SU-DHL-6 (cell line): ENCODE measurements around the gene RAB9B.

ENCODE experiments used
- H2AFZ ChIP-seq: fragments of 200-600 bp; sonication (generic); 2 replicates; pipeline ENCODE4 v1.6.1; 2014; ENCODE audit warnings: low read depth, mild to moderate bottlenecking, moderate library complexity, mixed read lengths, antibody characterized with exemption, low read length; ENCODE audit not compliant: severe bottlenecking
- H3F3A ChIP-seq: fragments of 200-600 bp; shearing (Covaris generic); 2 replicates; pipeline ENCODE4 v1.6.0; 2016; ENCODE audit warnings: antibody characterized with exemption, mild to moderate bottlenecking; ENCODE audit not compliant: insufficient read depth
- H3K27ac ChIP-seq: fragments of 200-600 bp; sonication (generic); 2 replicates; pipeline ENCODE4 v1.5.1; 2016; ENCODE audit warnings: low read depth, mild to moderate bottlenecking, low read length, moderate library complexity, mixed read lengths
- H3K27me3 ChIP-seq: fragments of 200-600 bp; sonication (generic), shearing (Covaris generic); 2 replicates; pipeline ENCODE4 v1.6.0; 2014; ENCODE audit warnings: mild to moderate bottlenecking, low read length
- H3K36me3 ChIP-seq: fragments of 200-600 bp; sonication (generic); 2 replicates; pipeline ENCODE4 v1.6.1; 2014; ENCODE audit warnings: mild to moderate bottlenecking, low read length, mixed read lengths
- H3K4me2 ChIP-seq: fragments of 300-600, 200-600 bp; shearing (Covaris generic), sonication (generic); 2 replicates; pipeline ENCODE4 v1.6.0; 2014; ENCODE audit warnings: low read length, low read depth, mild to moderate bottlenecking; ENCODE audit not compliant: poor library complexity, severe bottlenecking
- H3K4me3 ChIP-seq: fragments of 200-600 bp; sonication (generic); 2 replicates; pipeline ENCODE4 v1.5.1; 2014; ENCODE audit warnings: antibody characterized with exemption, low read length, mild to moderate bottlenecking, mixed read lengths; ENCODE audit not compliant: insufficient read depth, poor library complexity, severe bottlenecking
- H3K79me2 ChIP-seq: fragments of 200-600 bp; sonication (generic); 2 replicates; pipeline ENCODE4 v1.6.1; 2014; ENCODE audit warnings: mild to moderate bottlenecking, low read length, moderate library complexity; ENCODE audit not compliant: insufficient read depth
- H3K9ac ChIP-seq: fragments of 200-600 bp; sonication (generic); 2 replicates; pipeline ENCODE4 v1.7.0; 2014; ENCODE audit warnings: mild to moderate bottlenecking, low read length
- H3K9me2 ChIP-seq: fragments of 200-600 bp; sonication (generic); replicated peaks from 2 replicates; pipeline ENCODE4 v1.6.1; 2014; ENCODE audit warnings: low read length; ENCODE audit not compliant: insufficient read depth
- H3K9me3 ChIP-seq: fragments of 200-600 bp; sonication (generic); 2 replicates; pipeline ENCODE4 v1.6.1; 2014; ENCODE audit warnings: low read length, mixed read lengths; ENCODE audit not compliant: insufficient read depth
- H4K20me1 ChIP-seq: fragments of 200-600 bp; sonication (generic); 2 replicates; pipeline ENCODE4 v1.6.1; 2014; ENCODE audit warnings: low read depth, mild to moderate bottlenecking, antibody characterized with exemption, low read length, moderate library complexity, mixed read lengths
- CTCF ChIP-seq: fragments of 200-600 bp; sonication (generic); IDR thresholded peaks from one replicate; pipeline ENCODE4 v1.5.1; 2017; ENCODE audit warnings: antibody characterized with exemption, mild to moderate bottlenecking, low read length, moderate library complexity; ENCODE audit not compliant: insufficient read depth, poor library complexity, severe bottlenecking
- EZH2phosphoT487 ChIP-seq: fragments of 200-600 bp; sonication (generic), shearing (Covaris generic); conservative IDR thresholded peaks from 2 replicates; pipeline ENCODE4 v1.6.1; 2018; ENCODE audit warnings: mild to moderate bottlenecking, antibody characterized with exemption, low read length, moderate library complexity, mixed read lengths

RAB9B gene

GRCh38 chrX:103791826-103792485, 40.1 kb downstream of the RAB9B start:
- H3F3A ChIP-seq: no peaks in the 10 kb centered on the region
- H3K4me2 ChIP-seq: no peak overlapping the region
- no peak overlapping the region for H3K4me3 ChIP-seq
- H2AFZ ChIP-seq: no peak overlapping the region
- no peak for TF ChIP-seq CTCF
- H3K9me3 ChIP-seq: no peaks in the 10 kb centered on the region
- no peaks in the 10 kb centered on the region for H4K20me1 ChIP-seq
- H3K36me3 ChIP-seq: no peaks in the 10 kb centered on the region
- H3K79me2 ChIP-seq: no peaks in the 10 kb centered on the region
- no peaks in the 10 kb centered on the region for H3K9me2 ChIP-seq
- no peak overlapping the region for H3K9ac ChIP-seq
- no peaks in the 10 kb centered on the region for H3K27me3 ChIP-seq
- H3K27ac ChIP-seq: no peak overlapping the region

GRCh38 chrX:103791228-103791627, 40.8 kb downstream of the RAB9B start:
- TF ChIP-seq EZH2phosphoT487 (no peak), CTCF (no peak)
- no peaks in the 10 kb centered on the region for H4K20me1 ChIP-seq
- H3K4me3 ChIP-seq: no peak overlapping the region
- no peaks in the 10 kb centered on the region for H3F3A ChIP-seq
- H3K9me2 ChIP-seq: no peaks in the 10 kb centered on the region
- H3K9me3 ChIP-seq: no peaks in the 10 kb centered on the region
- H3K9ac ChIP-seq: no peak overlapping the region
- no peak overlapping the region for H3K27ac ChIP-seq
- H3K27me3 ChIP-seq: no peaks in the 10 kb centered on the region
- no peak overlapping the region for H3K4me2 ChIP-seq
- no peaks in the 10 kb centered on the region for H3K36me3 ChIP-seq
- H2AFZ ChIP-seq: no peak overlapping the region
- H3K79me2 ChIP-seq: no peaks in the 10 kb centered on the region

GRCh38 chrX:103789004-103789403, 43.1 kb downstream of the RAB9B start:
- no peak overlapping the region for H2AFZ ChIP-seq
- no peaks in the 10 kb centered on the region for H3K9me3 ChIP-seq
- H3K4me3 ChIP-seq: no peak overlapping the region
- no peaks in the 10 kb centered on the region for H3K27me3 ChIP-seq
- H3K9me2 ChIP-seq: no peaks in the 10 kb centered on the region
- no peaks in the 10 kb centered on the region for H4K20me1 ChIP-seq
- no peaks in the 10 kb centered on the region for H3K79me2 ChIP-seq
- TF ChIP-seq CTCF: no peak
- TF ChIP-seq EZH2phosphoT487: no peak
- no peak overlapping the region for H3K9ac ChIP-seq
- no peak overlapping the region for H3K4me2 ChIP-seq
- no peaks in the 10 kb centered on the region for H3K36me3 ChIP-seq
- no peaks in the 10 kb centered on the region for H3F3A ChIP-seq
- no peak overlapping the region for H3K27ac ChIP-seq

- H3F3A ChIP-seq: no peaks in the 10 kb centered on the region
- no peak overlapping the region for H2AFZ ChIP-seq
- no peak overlapping the region for H3K4me2 ChIP-seq
- H3K9ac ChIP-seq: no peak overlapping the region
- no peaks in the 10 kb centered on the region for H3K9me3 ChIP-seq
- H3K79me2 ChIP-seq: no peaks in the 10 kb centered on the region
- H3K9me2 ChIP-seq: no peaks in the 10 kb centered on the region
- H3K27me3 ChIP-seq: no peaks in the 10 kb centered on the region
- no peaks in the 10 kb centered on the region for H4K20me1 ChIP-seq
- no peak overlapping the region for H3K4me3 ChIP-seq
- H3K27ac ChIP-seq: no peak overlapping the region
- no peak for TF ChIP-seq EZH2phosphoT487
- TF ChIP-seq CTCF: no peak
- H3K36me3 ChIP-seq: no peaks in the 10 kb centered on the region
Measured at GRCh38 chrX:103783971-103784370, 48.1 kb downstream of the RAB9B start.
